Gastroesophageal sphincter (tissue), 3 donors: ENCODE measurements around the gene MMRN2.

Source experiments
- CTCF ChIP-seq, 4 experiments: fragments of 200-600 bp in 2 of 4; fragments of 450-650 bp in 2 of 4; sonication (generic) in 1 of 4; IDR thresholded peaks; one replicate each; pipeline ENCODE4 v1.5.1; 2017 to 2019; ENCODE audit warnings: antibody characterized with exemption in 4 of 4, mild to moderate bottlenecking in 2 of 4, moderate library complexity in 2 of 4
- EP300 ChIP-seq: sonication (generic); formaldehyde crosslinking; IDR thresholded peaks from one replicate; pipeline ENCODE4 v1.6.1; 2017; ENCODE audit warnings: antibody characterized with exemption, mild to moderate bottlenecking
- POLR2A ChIP-seq, 2 donors: fragments of 450-650 bp; IDR thresholded peaks; one replicate each; pipeline ENCODE4 v1.6.1; 2017; ENCODE audit warnings: antibody characterized with exemption in 2 of 2, mild to moderate bottlenecking in 2 of 2, moderate library complexity in 1 of 2
- POLR2AphosphoS5 ChIP-seq: sonication (generic); formaldehyde crosslinking; IDR thresholded peaks from one replicate; pipeline ENCODE4 v1.6.1; 2017; ENCODE audit warnings: antibody characterized with exemption

- TF ChIP-seq POLR2A (IDR thresholded peaks at IDR 0.05) (no peak), CTCF (IDR thresholded peaks at IDR 0.05) (no peak), EP300 (no peak), POLR2AphosphoS5 (no peak)
Measured at GRCh38 chr10:86974484-86974883, 17.1 kb upstream of the MMRN2 start.
